OCI-M1 (cell line): ENCODE measurements around the gene PAK1.

Experiments used
- DNase-seq: peaks from one replicate; lab custom pipeline; 2025; lab: John Stamatoyannopoulos, UW

PAK1 gene

GRCh38 chr11:77436506-77436905 is 37.4 kb downstream of the PAK1 start:
- no peak for DNase-seq

- DNase-seq = no peak
Observed at GRCh38 chr11:77435972-77436371, 37.9 kb downstream of the PAK1 start.

GRCh38 chr11:77431813-77432212 is 42.1 kb downstream of the PAK1 start:
- DNase-seq = no peak

- DNase-seq = no peak
Observed at GRCh38 chr11:77428598-77428997, 45.3 kb downstream of the PAK1 start.

- peak; percentile 56 for DNase-seq
Observed at GRCh38 chr11:77425346-77425745, 48.5 kb downstream of the PAK1 start.

GRCh38 chr11:77424644-77425043 is 49.2 kb downstream of the PAK1 start:
- DNase-seq = peak; percentile 79

GRCh38 chr11:77423624-77424023 is 50.3 kb downstream of the PAK1 start:
- no peak for DNase-seq

GRCh38 chr11:77422687-77423086 is 51.2 kb downstream of the PAK1 start:
- DNase-seq = no peak

- DNase-seq = peak; percentile 77
Observed at GRCh38 chr11:77421041-77421723, 52.7 kb downstream of the PAK1 start.

GRCh38 chr11:77418971-77419597 is 54.8 kb downstream of the PAK1 start:
- no peak for DNase-seq

- DNase-seq = no peak
Observed at GRCh38 chr11:77418155-77418970, 55.5 kb downstream of the PAK1 start.

GRCh38 chr11:77416357-77416756 is 57.5 kb downstream of the PAK1 start:
- no peak for DNase-seq

GRCh38 chr11:77413850-77414460 is 59.9 kb downstream of the PAK1 start:
- no peak for DNase-seq

GRCh38 chr11:77412814-77413213 is 61.1 kb downstream of the PAK1 start:
- DNase-seq = no peak

- DNase-seq = peak; percentile 99
Observed at GRCh38 chr11:77411717-77412441, 62.0 kb downstream of the PAK1 start.

- peak; percentile 87 for DNase-seq
Observed at GRCh38 chr11:77411137-77411707, 62.7 kb downstream of the PAK1 start.

GRCh38 chr11:77410076-77410827 is 63.6 kb downstream of the PAK1 start:
- peak; percentile 63 for DNase-seq

GRCh38 chr11:77409046-77409445 is 64.8 kb downstream of the PAK1 start:
- no peak for DNase-seq

- DNase-seq = no peak
Observed at GRCh38 chr11:77407613-77408012, 66.3 kb downstream of the PAK1 start.

- no peak for DNase-seq
Observed at GRCh38 chr11:77406396-77406795, 67.5 kb downstream of the PAK1 start.

GRCh38 chr11:77403211-77403610 is 70.7 kb downstream of the PAK1 start:
- no peak for DNase-seq
